Measurements from ENCODE around the gene ARMH3.
"Not testable (repeated sequence)": the region's sequence is repeated elsewhere in the genome, so short reads cannot be mapped to it uniquely, and the experiment has no call there.

ARMH3 gene

GRCh38 chr10:102009801-102010425 lies 46.1 kb downstream of the ARMH3 start:
- Histone ChIP-seq H3K27ac (ENCODE audit: low read length) (no peak overlapping the region), H3K36me3 (ENCODE audit: control insufficient read depth in 2 of 2, insufficient read depth in 2 of 2, low read length in 2 of 2) (peaks cover 10 to 22% of the 10 kb centered on the region in 2 donors), H3K9me3 (ENCODE audit: control insufficient read depth in 2 of 2, low read length in 2 of 2) (no peaks in the 10 kb centered on the region), H3K9ac (ENCODE audit: low read length in 2 of 2) (no peak overlapping the region), H3K27me3 (ENCODE audit: control insufficient read depth in 1 of 2, insufficient read depth in 2 of 2, low read length in 2 of 2) (no peaks in the 10 kb centered on the region), H3K4me3 (ENCODE audit: low read length in 2 of 2) (no peak overlapping the region), H3K4me1 (ENCODE audit: control insufficient read depth, insufficient read depth, low read length) (no peaks in the 10 kb centered on the region)

GRCh38 chr10:102007796-102008195 lies 48.2 kb downstream of the ARMH3 start:
- Histone ChIP-seq H3K27me3 (ENCODE audit: control insufficient read depth in 1 of 2, insufficient read depth in 2 of 2, low read length in 2 of 2) (no peaks in the 10 kb centered on the region), H3K4me1 (ENCODE audit: control insufficient read depth, insufficient read depth, low read length) (no peaks in the 10 kb centered on the region), H3K9me3 (ENCODE audit: control insufficient read depth in 2 of 2, low read length in 2 of 2) (no peaks in the 10 kb centered on the region), H3K9ac (ENCODE audit: low read length in 2 of 2) (no peak overlapping the region), H3K27ac (ENCODE audit: low read length) (no peak overlapping the region), H3K4me3 (ENCODE audit: low read length in 2 of 2) (no peak overlapping the region), H3K36me3 (ENCODE audit: control insufficient read depth in 2 of 2, insufficient read depth in 2 of 2, low read length in 2 of 2) (peaks cover 10 to 19% of the 10 kb centered on the region in 2 donors)

- H3K27ac ChIP-seq (ENCODE audit: low read length); H3K9me3 ChIP-seq (ENCODE audit: control insufficient read depth in 2 of 2, low read length in 2 of 2); H3K27me3 ChIP-seq (ENCODE audit: control insufficient read depth in 1 of 2, insufficient read depth in 2 of 2, low read length in 2 of 2); H3K4me1 ChIP-seq (ENCODE audit: control insufficient read depth, insufficient read depth, low read length); H3K4me3 ChIP-seq (ENCODE audit: low read length in 2 of 2); H3K9ac ChIP-seq (ENCODE audit: low read length in 2 of 2): not testable (repeated sequence)
- H3K36me3 ChIP-seq (ENCODE audit: control insufficient read depth in 2 of 2, insufficient read depth in 2 of 2, low read length in 2 of 2): peaks cover 10 to 20% of the 10 kb centered on the region in 2 donors
Measured at GRCh38 chr10:102007031-102007430, 48.9 kb downstream of the ARMH3 start.

GRCh38 chr10:102004376-102004775 lies 51.6 kb downstream of the ARMH3 start:
- Histone ChIP-seq H3K9ac (ENCODE audit: low read length in 2 of 2) (no peak overlapping the region), H3K9me3 (ENCODE audit: control insufficient read depth in 2 of 2, low read length in 2 of 2) (no peaks in the 10 kb centered on the region), H3K4me3 (ENCODE audit: low read length in 2 of 2) (no peak overlapping the region), H3K36me3 (ENCODE audit: control insufficient read depth in 2 of 2, insufficient read depth in 2 of 2, low read length in 2 of 2) (peaks cover 15 to 23% of the 10 kb centered on the region in 2 donors), H3K27me3 (ENCODE audit: control insufficient read depth in 1 of 2, insufficient read depth in 2 of 2, low read length in 2 of 2) (no peaks in the 10 kb centered on the region), H3K4me1 (ENCODE audit: control insufficient read depth, insufficient read depth, low read length) (no peaks in the 10 kb centered on the region), H3K27ac (ENCODE audit: low read length) (no peak overlapping the region)

GRCh38 chr10:102003541-102003940 lies 52.4 kb downstream of the ARMH3 start:
- Histone ChIP-seq H3K4me1 (ENCODE audit: control insufficient read depth, insufficient read depth, low read length) (no peaks in the 10 kb centered on the region), H3K4me3 (ENCODE audit: low read length in 2 of 2) (no peak overlapping the region), H3K36me3 (ENCODE audit: control insufficient read depth in 2 of 2, insufficient read depth in 2 of 2, low read length in 2 of 2) (peaks cover 15 to 24% of the 10 kb centered on the region in 2 donors), H3K27me3 (ENCODE audit: control insufficient read depth in 1 of 2, insufficient read depth in 2 of 2, low read length in 2 of 2) (no peaks in the 10 kb centered on the region), H3K9me3 (ENCODE audit: control insufficient read depth in 2 of 2, low read length in 2 of 2) (no peaks in the 10 kb centered on the region), H3K9ac (ENCODE audit: low read length in 2 of 2) (no peak overlapping the region), H3K27ac (ENCODE audit: low read length) (no peak overlapping the region)

GRCh38 chr10:102001435-102002068 lies 54.4 kb downstream of the ARMH3 start:
- Histone ChIP-seq H3K27me3 (ENCODE audit: control insufficient read depth in 1 of 2, insufficient read depth in 2 of 2, low read length in 2 of 2) (no peaks in the 10 kb centered on the region), H3K9ac (ENCODE audit: low read length in 2 of 2) (no peak overlapping the region), H3K4me1 (ENCODE audit: control insufficient read depth, insufficient read depth, low read length) (no peaks in the 10 kb centered on the region), H3K27ac (ENCODE audit: low read length) (no peak overlapping the region), H3K36me3 (ENCODE audit: control insufficient read depth in 2 of 2, insufficient read depth in 2 of 2, low read length in 2 of 2) (peaks cover 17 to 22% of the 10 kb centered on the region in 2 donors), H3K9me3 (ENCODE audit: control insufficient read depth in 2 of 2, low read length in 2 of 2) (no peaks in the 10 kb centered on the region), H3K4me3 (ENCODE audit: low read length in 2 of 2) (no peak overlapping the region)

GRCh38 chr10:101997803-101998202 lies 58.2 kb downstream of the ARMH3 start:
- peaks cover 14 to 18% of the 10 kb centered on the region in 2 donors for H3K36me3 ChIP-seq (ENCODE audit: control insufficient read depth in 2 of 2, insufficient read depth in 2 of 2, low read length in 2 of 2)
- no peak overlapping the region for H3K9ac ChIP-seq (ENCODE audit: low read length in 2 of 2)
- no peak overlapping the region for H3K27ac ChIP-seq (ENCODE audit: low read length)
- no peaks in the 10 kb centered on the region for H3K9me3 ChIP-seq (ENCODE audit: control insufficient read depth in 2 of 2, low read length in 2 of 2)
- H3K27me3 ChIP-seq (ENCODE audit: control insufficient read depth in 1 of 2, insufficient read depth in 2 of 2, low read length in 2 of 2): no peaks in the 10 kb centered on the region
- no peaks in the 10 kb centered on the region for H3K4me1 ChIP-seq (ENCODE audit: control insufficient read depth, insufficient read depth, low read length)
- no peak overlapping the region for H3K4me3 ChIP-seq (ENCODE audit: low read length in 2 of 2)

GRCh38 chr10:101995451-101996063 lies 60.4 kb downstream of the ARMH3 start:
- H3K27ac ChIP-seq (ENCODE audit: low read length): no peak overlapping the region
- H3K9me3 ChIP-seq (ENCODE audit: control insufficient read depth in 2 of 2, low read length in 2 of 2): no peaks in the 10 kb centered on the region
- H3K9ac ChIP-seq (ENCODE audit: low read length in 2 of 2): no peak overlapping the region
- no peaks in the 10 kb centered on the region for H3K27me3 ChIP-seq (ENCODE audit: control insufficient read depth in 1 of 2, insufficient read depth in 2 of 2, low read length in 2 of 2)
- no peak overlapping the region for H3K4me3 ChIP-seq (ENCODE audit: low read length in 2 of 2)
- H3K4me1 ChIP-seq (ENCODE audit: control insufficient read depth, insufficient read depth, low read length): no peaks in the 10 kb centered on the region
- H3K36me3 ChIP-seq (ENCODE audit: control insufficient read depth in 2 of 2, insufficient read depth in 2 of 2, low read length in 2 of 2): peaks cover 20 to 24% of the 10 kb centered on the region in 2 donors

- no peak overlapping the region for H3K27ac ChIP-seq (ENCODE audit: low read length)
- no peak overlapping the region for H3K4me3 ChIP-seq (ENCODE audit: low read length in 2 of 2)
- peaks cover 26 to 29% of the 10 kb centered on the region in 2 donors for H3K36me3 ChIP-seq (ENCODE audit: control insufficient read depth in 2 of 2, insufficient read depth in 2 of 2, low read length in 2 of 2)
- H3K9me3 ChIP-seq (ENCODE audit: control insufficient read depth in 2 of 2, low read length in 2 of 2): no peaks in the 10 kb centered on the region
- H3K27me3 ChIP-seq (ENCODE audit: control insufficient read depth in 1 of 2, insufficient read depth in 2 of 2, low read length in 2 of 2): no peaks in the 10 kb centered on the region
- no peak overlapping the region for H3K9ac ChIP-seq (ENCODE audit: low read length in 2 of 2)
- no peaks in the 10 kb centered on the region for H3K4me1 ChIP-seq (ENCODE audit: control insufficient read depth, insufficient read depth, low read length)
Measured at GRCh38 chr10:101993651-101994200, 62.2 kb downstream of the ARMH3 start.

- Histone ChIP-seq H3K4me1 (ENCODE audit: control insufficient read depth, insufficient read depth, low read length) (no peaks in the 10 kb centered on the region), H3K9ac (ENCODE audit: low read length in 2 of 2) (no peak overlapping the region), H3K27ac (ENCODE audit: low read length) (no peak overlapping the region), H3K4me3 (ENCODE audit: low read length in 2 of 2) (no peak overlapping the region), H3K36me3 (ENCODE audit: control insufficient read depth in 2 of 2, insufficient read depth in 2 of 2, low read length in 2 of 2) (peaks cover 26 to 33% of the 10 kb centered on the region in 2 donors), H3K9me3 (ENCODE audit: control insufficient read depth in 2 of 2, low read length in 2 of 2) (no peaks in the 10 kb centered on the region), H3K27me3 (ENCODE audit: control insufficient read depth in 1 of 2, insufficient read depth in 2 of 2, low read length in 2 of 2) (no peaks in the 10 kb centered on the region)
Measured at GRCh38 chr10:101993221-101993620, 62.8 kb downstream of the ARMH3 start.
